ENCODE measurements around the gene ARHGAP25. TPM values are rescaled to one million over a fixed set of nuclear protein-coding genes. Genes with fewer than 3 reads are reported as not detected.

Gene ARHGAP25
- polyA plus RNA-seq, 3 donors, result 20.8 to 56.8 (median 36.3) TPM

- no peaks in the 10 kb centered on the region for H3K79me2 ChIP-seq (ENCODE audit: insufficient read depth, low read length)
- DNase-seq, result peak; percentile 76 to 85 (median 81)
- Mint-ChIP-seq H3K27me3 (ENCODE audit: low read depth in 3 of 3) (no peaks in the 10 kb centered on the region), H3K4me3 (peak overlapping the region in 1 of 2 donors; percentile 12), H3K4me1 (peaks cover 51% of the 10 kb centered on the region), H3K27ac (peak overlapping the region; percentile 80 to 99 (median 89)), H3K36me3 (no peaks in the 10 kb centered on the region), H3K9me3 (peaks cover 0 to 6% (median 0%) of the 10 kb centered on the region in 7 donors)
- WGBS (ENCODE audit: insufficient coverage), result 21% methylated on average over 12 of the region's 15 CpGs
- peak overlapping the region; percentile 26 for H3K4me2 ChIP-seq (replicated peaks; ENCODE audit: extremely low read depth, low read length, poor library complexity, severe bottlenecking)
- peak overlapping the region; percentile 32 for H2AFZ ChIP-seq (ENCODE audit: insufficient read depth, low read depth, low read length, poor library complexity, severe bottlenecking)
- intact Hi-C loops (cut with micrococcal nuclease), result loop anchor here (5.0 kb wide), 4 partner anchors 70 to 90 kb away; no protein-coding TSS in a partner anchor
- peak overlapping the region in 1 of 3 experiments; percentile 18 for H3K4me3 ChIP-seq (replicated peaks in 1 of 3; ENCODE audit: low read depth in 2 of 3, low read length in 3 of 3)
- H4K20me1 ChIP-seq (ENCODE audit: insufficient read depth, low read length), result no peaks in the 10 kb centered on the region
- no peaks in the 10 kb centered on the region for H3K36me3 ChIP-seq (replicated peaks in 1 of 2; ENCODE audit: control insufficient read depth in 1 of 2, insufficient read depth in 2 of 2, low read length in 2 of 2)
- no peaks in the 10 kb centered on the region for H3K27me3 ChIP-seq (ENCODE audit: control insufficient read depth in 2 of 2, insufficient read depth in 2 of 2, low read length in 2 of 2)
- peak; percentile 88 for TF ChIP-seq CTCF (IDR thresholded peaks at IDR 0.05)
- peak overlapping the region; percentile 1 to 98 for H3K27ac ChIP-seq (ENCODE audit: low read depth in 1 of 2, low read length in 2 of 2)
- peaks cover 51 to 57% of the 10 kb centered on the region in 2 donors for H3K4me1 ChIP-seq (ENCODE audit: control insufficient read depth in 1 of 2, insufficient read depth in 2 of 2, low read length in 2 of 2)
- no peak overlapping the region for H3K9ac ChIP-seq (ENCODE audit: insufficient read depth, low read length, poor library complexity, severe bottlenecking)
- peaks cover 0 to 3% of the 10 kb centered on the region in 2 donors for H3K9me3 ChIP-seq (replicated peaks in 1 of 2; ENCODE audit: control insufficient read depth in 1 of 2, insufficient read depth in 1 of 2, low read length in 2 of 2)
These were observed 102.7 kb downstream of the ARHGAP25 start for GRCh38 chr2:68837164-68837860.

- no CpG with 5 or more reads among the region's 3 CpGs for WGBS (ENCODE audit: insufficient coverage)
- Histone ChIP-seq H3K79me2 (ENCODE audit: insufficient read depth, low read length) (no peaks in the 10 kb centered on the region), H3K4me3 (replicated peaks in 1 of 3; ENCODE audit: low read depth in 2 of 3, low read length in 3 of 3) (no peak overlapping the region), H4K20me1 (ENCODE audit: insufficient read depth, low read length) (no peaks in the 10 kb centered on the region), H3K4me2 (replicated peaks; ENCODE audit: extremely low read depth, low read length, poor library complexity, severe bottlenecking) (no peak overlapping the region), H3K9ac (ENCODE audit: insufficient read depth, low read length, poor library complexity, severe bottlenecking) (no peak overlapping the region), H3K27ac (ENCODE audit: low read depth in 1 of 2, low read length in 2 of 2) (peak overlapping the region in 1 of 2 donors; percentile 98), H3K4me1 (ENCODE audit: control insufficient read depth in 1 of 2, insufficient read depth in 2 of 2, low read length in 2 of 2) (peaks cover 45 to 51% of the 10 kb centered on the region in 2 donors), H3K27me3 (ENCODE audit: control insufficient read depth in 2 of 2, insufficient read depth in 2 of 2, low read length in 2 of 2) (no peaks in the 10 kb centered on the region), H3K9me3 (replicated peaks in 1 of 2; ENCODE audit: control insufficient read depth in 1 of 2, insufficient read depth in 1 of 2, low read length in 2 of 2) (peaks cover 0 to 3% of the 10 kb centered on the region in 2 donors), H3K36me3 (replicated peaks in 1 of 2; ENCODE audit: control insufficient read depth in 1 of 2, insufficient read depth in 2 of 2, low read length in 2 of 2) (no peaks in the 10 kb centered on the region), H2AFZ (ENCODE audit: insufficient read depth, low read depth, low read length, poor library complexity, severe bottlenecking) (no peak overlapping the region)
- peak overlapping the region in 2 of 7 donors; percentile 40 to 86 for H3K27ac Mint-ChIP-seq
- H3K9me3 Mint-ChIP-seq, result peaks cover 0 to 6% (median 0%) of the 10 kb centered on the region in 7 donors
- no peaks in the 10 kb centered on the region for H3K27me3 Mint-ChIP-seq (ENCODE audit: low read depth in 3 of 3)
- no peak for TF ChIP-seq CTCF (IDR thresholded peaks at IDR 0.05)
- H3K4me3 Mint-ChIP-seq, result no peak overlapping the region
- intact Hi-C loops (cut with micrococcal nuclease), result loop anchor here (5.0 kb wide), 4 partner anchors 69 to 91 kb away; no protein-coding TSS in a partner anchor
- no peaks in the 10 kb centered on the region for H3K36me3 Mint-ChIP-seq
- peaks cover 45% of the 10 kb centered on the region for H3K4me1 Mint-ChIP-seq
- DNase-seq, result no peak
These were observed 103.3 kb downstream of the ARHGAP25 start for GRCh38 chr2:68837861-68838341.

Data from CD14-positive monocyte (primary cell).